NCI-H69 (cell line): ENCODE measurements around the gene PALD1.

Source experiments
- DNase-seq: peaks from one replicate; lab custom pipeline; 2025; lab: John Stamatoyannopoulos, UW

The PALD1 gene

GRCh38 chr10:70589762-70590654 lies 111.4 kb downstream of the PALD1 start:
- no peak for DNase-seq

- DNase-seq = no peak
These were observed 112.3 kb downstream of the PALD1 start for GRCh38 chr10:70590655-70591416.

- DNase-seq = no peak
These were observed 113.7 kb downstream of the PALD1 start for GRCh38 chr10:70592186-70592735.

GRCh38 chr10:70592746-70593512 lies 114.4 kb downstream of the PALD1 start:
- DNase-seq = no peak

GRCh38 chr10:70593513-70593890 lies 114.9 kb downstream of the PALD1 start:
- DNase-seq = no peak

GRCh38 chr10:70594161-70594560 lies 115.6 kb downstream of the PALD1 start:
- DNase-seq = no peak

- no peak for DNase-seq
These were observed 117.0 kb downstream of the PALD1 start for GRCh38 chr10:70595566-70596016.

GRCh38 chr10:70596110-70596798 lies 117.7 kb downstream of the PALD1 start:
- DNase-seq = no peak

- DNase-seq = peak; percentile 23
These were observed 118.6 kb downstream of the PALD1 start for GRCh38 chr10:70596860-70597809.

GRCh38 chr10:70597856-70598815 lies 119.6 kb downstream of the PALD1 start:
- no peak for DNase-seq

GRCh38 chr10:70598857-70599295 lies 120.3 kb downstream of the PALD1 start:
- no peak for DNase-seq

GRCh38 chr10:70599319-70599718 lies 120.8 kb downstream of the PALD1 start:
- DNase-seq = no peak

GRCh38 chr10:70599791-70600190 lies 121.2 kb downstream of the PALD1 start:
- no peak for DNase-seq

- DNase-seq = no peak
These were observed 122.2 kb downstream of the PALD1 start for GRCh38 chr10:70600512-70601395.

GRCh38 chr10:70601746-70602145 lies 123.2 kb downstream of the PALD1 start:
- DNase-seq = no peak

GRCh38 chr10:70602665-70603448 lies 124.3 kb downstream of the PALD1 start, which contains the start of gene PRF1:
Gene PRF1, minus strand, starts transcription at chr10:70602741. Its CDS starts 1,839 bp downstream, at chr10:70600902.
- DNase-seq = no peak

GRCh38 chr10:70603449-70603801 lies 124.9 kb downstream of the PALD1 start:
- no peak for DNase-seq
